K562 (cell line): ENCODE measurements around the gene MYLK2. TPM values are rescaled to one million over a fixed set of nuclear protein-coding genes. Genes with fewer than 3 reads are reported as not detected.

Experiments used
- ATAC-seq: fragments of 200-7000 bp; cut with Tn5 transposase; 3 replicates; pipeline ENCODE4 v1.9.1; 2020; ENCODE audit warnings: moderate library complexity
- BruUV-seq: library from RNA; stranded (reverse); fragments of 400-500 nt; replicated peaks from 2 replicates; lab custom pipeline; 2021; lab: Mats Ljungman, UMichigan
- CTCF ChIA-PET: fragments of 300-600 bp; formaldehyde crosslinking; extraction: SDS; loops from one replicate; lab custom pipeline; 2021; ENCODE audit warnings: low intra/inter-chr PET ratio; lab: Yijun Ruan, JAX
- POLR2A ChIA-PET: fragments of 300-600, 350-650 bp; sonication (Branson Sonifier 250); formaldehyde crosslinking; extraction: SDS; loops from one replicate; lab custom pipeline; 2021; ENCODE audit warnings: antibody characterized with exemption, inconsistent platforms; lab: Yijun Ruan, JAX
- DNase-seq, 4 experiments: peaks; one replicate each; pipeline versions ENCODE4 v3.0.0 to v3.0.0-alpha.2; 2011 to 2018; ENCODE audit warnings: low spot score in 3 of 4, mixed read lengths in 3 of 4; ENCODE audit errors: extremely low read depth in 1 of 4
- FAIRE-seq: peaks from 2 replicates; lab custom pipeline; 2011; peaks lifted over from hg19 to GRCh38; lab: Jason Lieb, UNC
- H2AFZ ChIP-seq: 2 replicates; pipeline ENCODE4 v1.6.0; 2011; ENCODE audit warnings: low read depth, low read length, control low read depth, inconsistent platforms
- H3K27ac ChIP-seq: fragments of 200-600 bp; 3 replicates; pipeline ENCODE4 v1.8.0; 2011; ENCODE audit warnings: low read depth, mild to moderate bottlenecking, control low read depth, inconsistent platforms, low read length, moderate library complexity, mixed read lengths; ENCODE audit errors: extremely low read depth
- H3K27me3 ChIP-seq, 2 experiments: fragments of 300-600 bp in 1 of 2; 2 replicates in 1 of 2; 3 replicates in 1 of 2; pipeline versions ENCODE4 v1.6.0 to v1.8.0; 2011; ENCODE audit warnings: inconsistent platforms in 2 of 2, low read length in 2 of 2, mild to moderate bottlenecking in 1 of 2, mixed read lengths in 1 of 2, moderate library complexity in 1 of 2; ENCODE audit not compliant: control insufficient read depth in 2 of 2, insufficient read depth in 2 of 2
- H3K36me3 ChIP-seq: fragments of 300-600 bp; 3 replicates; pipeline ENCODE4 v1.8.0; 2011; ENCODE audit warnings: mild to moderate bottlenecking, low read length, inconsistent platforms; ENCODE audit not compliant: control insufficient read depth, insufficient read depth
- H3K4me1 ChIP-seq, 2 experiments: fragments of 200-600 bp in 1 of 2; replicated peaks in 1 of 2; 2 replicates in 1 of 2; 3 replicates in 1 of 2; pipeline versions ENCODE4 v1.5.1 to v1.8.0; 2011; ENCODE audit warnings: inconsistent platforms in 2 of 2, low read length in 2 of 2, mild to moderate bottlenecking in 1 of 2, mixed read lengths in 1 of 2, moderate library complexity in 1 of 2; ENCODE audit not compliant: control insufficient read depth in 2 of 2, insufficient read depth in 2 of 2
- H3K4me2 ChIP-seq: 2 replicates; pipeline ENCODE4 v1.6.1; 2011; ENCODE audit warnings: low read length, control low read depth, inconsistent platforms, mixed read lengths; ENCODE audit not compliant: insufficient read depth
- H3K4me3 ChIP-seq: fragments of 200-600 bp; sonication (generic), shearing (Covaris generic); 2 replicates; pipeline ENCODE4 v1.5.1; 2016; ENCODE audit warnings: control low read depth, inconsistent platforms
- H3K79me2 ChIP-seq: fragments of 200-600 bp; 3 replicates; pipeline ENCODE4 v1.8.0; 2011; ENCODE audit warnings: low read length, inconsistent platforms; ENCODE audit not compliant: control insufficient read depth, insufficient read depth
- H3K9ac ChIP-seq, 2 experiments: 2 replicates each; pipeline versions ENCODE4 v1.6.0 to v1.6.1; 2011; ENCODE audit warnings: low read depth in 2 of 2, low read length in 2 of 2, control low read depth in 1 of 2, inconsistent platforms in 1 of 2, mild to moderate bottlenecking in 1 of 2, mixed read lengths in 1 of 2; ENCODE audit not compliant: insufficient read depth in 1 of 2
- H3K9me1 ChIP-seq: one replicate; pipeline ENCODE4 v1.6.0; 2011; ENCODE audit warnings: inconsistent platforms, mild to moderate bottlenecking, low read length, moderate library complexity; ENCODE audit not compliant: control insufficient read depth, insufficient read depth
- H3K9me3 ChIP-seq: replicated peaks from 2 replicates; pipeline ENCODE4 v1.5.1; 2011; ENCODE audit warnings: low read depth, low read length, inconsistent platforms; ENCODE audit not compliant: control insufficient read depth, insufficient read depth
- H4K20me1 ChIP-seq: replicated peaks from 2 replicates; pipeline ENCODE4 v1.6.1; 2011; ENCODE audit warnings: low read length, inconsistent platforms, mixed read lengths; ENCODE audit not compliant: control insufficient read depth, insufficient read depth
- GMEB1 ChIP-seq: fragments of 250-450 bp; sonication (Bioruptor Pico); IDR thresholded peaks from 2 replicates; pipeline ENCODE4 v1.4.0; 2020; ENCODE audit warnings: mild to moderate bottlenecking
- NFE2L1 ChIP-seq: fragments of 450-650 bp; IDR thresholded peaks from 2 replicates; pipeline ENCODE4 v1.6.1; 2016; ENCODE audit warnings: missing genetic modification characterization, low read depth, mild to moderate bottlenecking, missing compliant biosample characterization, moderate library complexity, borderline replicate concordance
- RBM25 ChIP-seq: fragments of 200-400 bp; formaldehyde crosslinking; IDR thresholded peaks from 2 replicates; pipeline ENCODE4 v1.6.1; 2018; ENCODE audit warnings: low read length, low read depth, moderate library complexity; ENCODE audit not compliant: severe bottlenecking
- ZNF274 ChIP-seq: IDR thresholded peaks from 2 replicates; pipeline ENCODE4 v1.6.1; 2011; ENCODE audit warnings: low read depth, mild to moderate bottlenecking, low read length, moderate library complexity, borderline replicate concordance
- whole genome bisulfite sequencing: fragments of 100-300 bp; shearing (Covaris generic); methylation state at CpG from one replicate; pipeline ENCODE4 v1.1.6; 2016; ENCODE audit warnings: low coverage, mixed read lengths; ENCODE audit not compliant: insufficient coverage; ENCODE audit errors: missing lambda C conversion rate; 5-methylcytosine and 5-hydroxymethylcytosine counted together
- in situ Hi-C: fragments of 300-500 bp; cut with MboI; formaldehyde crosslinking; loops from 4 replicates; pipeline ENCODE4 v1.15.0; 2018; ENCODE audit warnings: inconsistent platforms, mixed read lengths
- intact Hi-C: fragments of 100-400 bp; cut with micrococcal nuclease; formaldehyde crosslinking; loops from 2 replicates; pipeline ENCODE4 v1.14.2; 2022
- polyA plus RNA-seq, 8 experiments: library from polyadenylated mRNA; depleted of rRNA in 4 of 8; stranded (reverse) in 5 of 8; unstranded in 3 of 8; fragments of >200 nt; fragmentation: Nextera tagmentation in 2 of 8; fragmentation: Illumina TruSeq in 1 of 8; extraction: Ambion mirVana in 2 of 8; extraction: Trizol in 1 of 8; gene quantifications; 2 replicates each; pipeline versions ENCODE4 v1.2.1 to v1.2.3, GENCODE V29; 2011 to 2014; ENCODE audit warnings: inconsistent platforms in 1 of 8, missing spikeins in 1 of 8
- total RNA-seq, 7 experiments: library from RNA; depleted of rRNA in 6 of 7; stranded (reverse); fragments of >200 nt in 6 of 7; fragmentation: Illumina TruSeq in 2 of 7; extraction: Trizol in 2 of 7; gene quantifications; 2 replicates each; pipeline versions ENCODE4 v1.2.1 to v1.2.3, GENCODE V29; 2011 to 2021; ENCODE audit warnings: low replicate concordance in 1 of 7

MYLK2 gene
- total and polyA plus RNA-seq, 9 of the 15 experiments (the other 6 are each of a cell fraction or from before 2014, with no cell fraction given): 0.07 to 0.53 (median 0.18) TPM; not detected in 2

DNA sequence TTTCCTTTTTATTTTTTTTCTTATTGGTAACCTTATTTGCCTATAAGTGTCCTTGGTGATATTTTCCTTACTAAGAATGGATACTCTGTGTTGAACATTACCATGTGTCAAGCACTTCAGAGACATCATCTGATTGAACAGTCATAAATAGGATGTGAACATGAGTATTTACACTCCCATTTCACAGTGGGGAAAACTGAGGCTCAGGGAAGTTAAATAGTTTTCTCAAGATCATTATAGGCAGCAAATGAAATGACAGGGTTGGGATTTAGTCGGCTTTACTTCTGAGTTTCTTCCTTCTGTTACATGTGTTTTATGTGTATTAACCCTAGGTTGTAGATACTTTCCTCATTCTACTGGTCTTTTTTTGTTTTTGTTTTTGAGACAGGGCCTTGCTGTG is 44.7 kb upstream of the MYLK2 start:
- no peak overlapping the region for H3K27ac ChIP-seq
- no peaks in the 10 kb centered on the region for H3K4me1 ChIP-seq
- FAIRE-seq (no peak), ATAC-seq (no peak), DNase-seq (no peak)
- TF ChIP-seq RBM25 (peak; percentile 88), ZNF274 (no peak), NFE2L1 (tag) (no peak), GMEB1 (CRISPR knock-in tag) (no peak)
- no TSS peak for BruUV-seq
- no peaks in the 10 kb centered on the region for H4K20me1 ChIP-seq
- H3K27me3 ChIP-seq: no peaks in the 10 kb centered on the region
- in situ Hi-C loops: no loop called here
- intact Hi-C loops: no loop called here
- CTCF ChIA-PET: no interaction called here
- POLR2A ChIA-PET: no interaction called here
- no peak overlapping the region for H3K9ac ChIP-seq
- 100% methylated on average over 1 of the region's 1 CpG for WGBS
- peaks cover 88% of the 10 kb centered on the region for H3K36me3 ChIP-seq
- H3K4me2 ChIP-seq: no peak overlapping the region
- H3K79me2 ChIP-seq: peaks cover 6% of the 10 kb centered on the region; the same call in 1 of the 3 replicates
- no peak overlapping the region for H3K4me3 ChIP-seq
- no peak overlapping the region for H2AFZ ChIP-seq
- no peaks in the 10 kb centered on the region for H3K9me3 ChIP-seq
- H3K9me1 ChIP-seq: no peaks in the 10 kb centered on the region
